NCI-H774 (cell line): ENCODE results near the gene FAM200C.
"Not testable (repeated sequence)": the region's sequence is repeated elsewhere in the genome, so short reads cannot be mapped to it uniquely, and the experiment has no call there.

Experiments
- DNase-seq: peaks from one replicate; lab custom pipeline; 2025; lab: John Stamatoyannopoulos, UW

Gene FAM200C

GRCh38 chr5:160399402-160400353 lies at the start of gene FAM200C:
FAM200C (minus strand) TSS chr5:160400054; CDS start chr5:160395490, 4,564 bp downstream.
- peak; percentile 91 for DNase-seq

- no peak for DNase-seq
These were observed 49.6 kb upstream of the FAM200C start for GRCh38 chr5:160449458-160449857.

GRCh38 chr5:160448886-160449285 lies 49.0 kb upstream of the FAM200C start:
- DNase-seq: no peak

- DNase-seq: no peak
These were observed 45.9 kb upstream of the FAM200C start for GRCh38 chr5:160445751-160446150.

GRCh38 chr5:160445132-160445531 lies 45.3 kb upstream of the FAM200C start:
- no peak for DNase-seq

GRCh38 chr5:160444407-160444806 lies 44.6 kb upstream of the FAM200C start:
- DNase-seq: no peak

- no peak for DNase-seq
These were observed 43.1 kb upstream of the FAM200C start for GRCh38 chr5:160442824-160443431.

- DNase-seq: no peak
These were observed 41.5 kb upstream of the FAM200C start for GRCh38 chr5:160441311-160441781.

GRCh38 chr5:160439205-160439600 lies 39.3 kb upstream of the FAM200C start:
- peak; percentile 54 for DNase-seq

- peak; percentile 55 for DNase-seq
These were observed 38.7 kb upstream of the FAM200C start for GRCh38 chr5:160438316-160439204.

- DNase-seq: no peak
These were observed 37.4 kb upstream of the FAM200C start for GRCh38 chr5:160437271-160437670.

- DNase-seq: not testable (repeated sequence)
These were observed 36.8 kb upstream of the FAM200C start for GRCh38 chr5:160436661-160437060.

GRCh38 chr5:160436017-160436416 lies 36.2 kb upstream of the FAM200C start:
- DNase-seq: no peak

GRCh38 chr5:160435532-160435931 lies 35.7 kb upstream of the FAM200C start:
- DNase-seq: no peak

- DNase-seq: peak; percentile 87
These were observed 34.2 kb upstream of the FAM200C start for GRCh38 chr5:160434022-160434531.

- DNase-seq: no peak
These were observed 32.9 kb upstream of the FAM200C start for GRCh38 chr5:160432787-160433186.

GRCh38 chr5:160432196-160432595 lies 32.3 kb upstream of the FAM200C start:
- DNase-seq: no peak

GRCh38 chr5:160427607-160428006 lies 27.8 kb upstream of the FAM200C start:
- no peak for DNase-seq

GRCh38 chr5:160423099-160423498 lies 23.2 kb upstream of the FAM200C start:
- DNase-seq: peak; percentile 8

GRCh38 chr5:160421625-160422258 lies 21.9 kb upstream of the FAM200C start, which contains the start of gene PTTG1:
PTTG1 (plus strand) TSS chr5:160421855; CDS start chr5:160422313, 458 bp downstream.
- peak; percentile 93 for DNase-seq

- no peak for DNase-seq
These were observed 20.4 kb upstream of the FAM200C start for GRCh38 chr5:160420331-160420610.
